Adrenal gland (tissue), 19 donors: Measurements from ENCODE around the gene FLRT3. TPM values are rescaled to one million over a fixed set of nuclear protein-coding genes. Genes with fewer than 3 reads are reported as not detected.

ENCODE experiments used
- DNase-seq, 7 donors: peaks; one replicate each; pipeline ENCODE4 v3.0.0-alpha.2; 2019 to 2020
- H3K27ac ChIP-seq, 5 donors: fragments of 200-600 bp; sonication (generic) in 4 of 5; 1 replicate in 3 of 5; 2 replicates in 2 of 5; pipeline versions ENCODE4 v1.5.1 to v1.8.0; 2016 to 2020; ENCODE audit warnings: mild to moderate bottlenecking in 1 of 5
- H3K27me3 ChIP-seq: fragments of 200-600 bp; 2 replicates; pipeline ENCODE4 v1.8.0; 2021
- H3K36me3 ChIP-seq, 2 donors: fragments of 200-600 bp; replicated peaks in 1 of 2; 1 replicate in 1 of 2; 2 replicates in 1 of 2; pipeline versions ENCODE4 v1.5.1 to v1.8.0; 2018 to 2022
- H3K4me1 ChIP-seq, 2 donors: fragments of 200-600 bp; replicated peaks in 1 of 2; 1 replicate in 1 of 2; 2 replicates in 1 of 2; pipeline versions ENCODE4 v1.5.1 to v1.8.0; 2018 to 2021
- H3K4me3 ChIP-seq, 4 donors: fragments of 200-600 bp; sonication (generic) in 3 of 4; one replicate each; pipeline ENCODE4 v1.5.1; 2016 to 2018
- H3K9me3 ChIP-seq, 3 donors: fragments of 200-600 bp; sonication (generic) in 1 of 3; replicated peaks in 1 of 3; 1 replicate in 2 of 3; 2 replicates in 1 of 3; pipeline versions ENCODE4 v1.5.1 to v1.8.0; 2016 to 2021
- POLR2A ChIP-seq, 2 donors: fragments of 450-650 bp; IDR thresholded peaks; one replicate each; pipeline ENCODE4 v1.6.1; 2017; ENCODE audit warnings: antibody characterized with exemption in 2 of 2, mild to moderate bottlenecking in 2 of 2, moderate library complexity in 1 of 2
- WGBS, 4 donors: extraction: QIAGEN DNeasy Blood & Tissue Kit in 2 of 4; methylation state at CpG; one replicate each; pipeline versions ENCODE4 v1.1.5 to v1.1.7; 2013 to 2017; 5-methylcytosine and 5-hydroxymethylcytosine counted together
- intact Hi-C, 2 donors: fragments of 100-400 bp; cut with DNase I; formaldehyde crosslinking; loops; one replicate each; pipeline versions ENCODE4 v1.14.1 to v1.15.0; 2022 to 2023
- long read RNA-seq, 10 donors: library from polyadenylated mRNA in 3 of 10; unstranded in 2 of 10; stranded (forward) in 1 of 10; transcript quantifications; one replicate each; pipeline ENCODE4 v2.0.0 and lab custom pipeline, GENCODE V29; 2021 to 2026
- polyA plus RNA-seq, 3 donors: library from polyadenylated mRNA; stranded (reverse); fragments of 200-250 nt in 2 of 3; fragments of 350-450 nt in 1 of 3; fragmentation: Illumina TruSeq in 1 of 3; extraction: RNeasy Lipid Tissue Mini Kit (QIAGEN cat#74804) in 1 of 3; gene quantifications; one replicate each; pipeline ENCODE4 v1.2.3, GENCODE V29; 2013 to 2014
- total RNA-seq, 9 donors: library from RNA; depleted of rRNA in 4 of 9; stranded (reverse); fragments of >200 nt in 4 of 9; fragments of 120-200 nt in 1 of 9; fragmentation: NEBNext Ultra II Directional in 1 of 9; extraction: Animal tissue kit (Norgen Biotek cat#: 25700) in 1 of 9; gene quantifications; one replicate each; pipeline versions ENCODE4 v1.1.0 to v1.2.4, GENCODE V29; 2013 to 2023
- TF ChIP-seq, protein P1 (sequence below), 6 experiments: fragments of 450-650 bp in 4 of 6; fragments of 200-600 bp in 2 of 6; sonication (generic) in 1 of 6; IDR thresholded peaks; 1 replicate in 5 of 6; 2 replicates in 1 of 6; pipeline versions ENCODE4 v1.5.1 to v1.8.0; 2016 to 2021; ENCODE audit warnings: antibody characterized with exemption in 6 of 6, mild to moderate bottlenecking in 2 of 6, moderate library complexity in 1 of 6
- donor health status: healthy with polysubstance abuse.
- donor health status: Bipolar disorder and iron deficiency.
- donor health status: DM: yes; HTN: yes; CAD: no.
- donor health status: DM: no; HTN: no; CAD: no.
- donor health status: DM: no; HTN: no; CAD: no.
- donor health status: DM: yes; HTN: yes; CAD: no.

Gene FLRT3
- 1 to 10 TPM in 5 of 9 donors, under 1 TPM in 4; 0.18 to 8.7 (median 1.0) TPM for total RNA-seq
- 1 to 10 TPM in 2 of 3 donors, under 1 TPM in 1; 0.51 to 9.2 (median 2.6) TPM for polyA plus RNA-seq
- long read RNA-seq, donor 1, result 0 reads
- long read RNA-seq, donor 2, result 0 reads
- long read RNA-seq, donor 3, result 0 reads
- long read RNA-seq, donor 4, result 0 reads
- long read RNA-seq, donor 5, full-length matches to known transcripts, result 2 of 2 reads
- long read RNA-seq, donor 5, partial matches to known transcripts, result 0 of 2 reads
- long read RNA-seq, donor 5, other reads (novel, unspliced or antisense), result 0 of 2 reads
- long read RNA-seq, donor 6, full-length matches to known transcripts, result 7 of 8 reads
- long read RNA-seq, donor 6, partial matches to known transcripts, result 0 of 8 reads
- long read RNA-seq, donor 6, other reads (novel, unspliced or antisense), result 1 of 8 reads
- long read RNA-seq, donor 7, full-length matches to known transcripts, result 1 of 1 reads
- long read RNA-seq, donor 7, partial matches to known transcripts, result 0 of 1 reads
- long read RNA-seq, donor 7, other reads (novel, unspliced or antisense), result 0 of 1 reads
- long read RNA-seq, donor 8, result 0 reads
- long read RNA-seq, donor 9, full-length matches to known transcripts, result 1 of 1 reads
- long read RNA-seq, donor 9, partial matches to known transcripts, result 0 of 1 reads
- long read RNA-seq, donor 9, other reads (novel, unspliced or antisense), result 0 of 1 reads
- long read RNA-seq, donor 10, full-length matches to known transcripts, result 1 of 1 reads
- long read RNA-seq, donor 10, partial matches to known transcripts, result 0 of 1 reads
- long read RNA-seq, donor 10, other reads (novel, unspliced or antisense), result 0 of 1 reads

DNA sequence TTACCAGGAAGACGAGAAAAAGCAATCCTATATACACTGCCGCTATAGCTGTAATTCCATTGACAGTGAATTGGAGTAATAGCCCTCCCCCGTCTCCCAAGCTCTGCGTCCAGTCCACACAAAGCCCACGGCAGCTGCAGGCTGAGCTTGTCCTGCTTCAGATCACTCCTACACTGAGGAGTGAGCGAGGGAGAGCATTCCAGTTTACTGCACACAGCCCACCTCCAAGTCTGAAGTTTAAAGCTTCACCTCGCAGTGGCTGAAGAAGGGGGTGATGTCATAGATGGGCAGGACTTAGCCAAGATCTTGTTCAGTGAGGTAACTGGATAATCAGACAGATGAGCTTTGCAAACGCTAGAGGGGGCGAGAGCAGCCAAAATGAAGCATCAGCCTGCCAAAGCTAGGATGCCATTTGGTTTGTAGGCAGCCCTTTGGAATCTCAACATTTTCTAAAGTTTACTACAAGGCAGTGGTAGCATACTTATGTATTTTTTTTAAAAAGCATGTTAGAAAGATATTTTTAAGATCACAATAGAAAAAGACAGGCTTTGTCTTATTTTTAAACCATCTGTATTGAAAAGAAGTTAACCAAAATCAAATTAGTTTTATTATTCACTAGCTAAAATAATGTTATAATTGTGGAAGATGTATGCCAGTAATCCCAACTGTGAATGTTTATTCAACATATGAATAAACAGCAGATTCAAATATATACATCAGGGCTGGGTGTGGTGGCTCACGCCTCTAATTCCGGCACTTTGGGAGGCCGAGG lies at the start of gene FLRT3:
FLRT3 (minus strand) TSS at position 213 of the 772 bp plus-strand sequence. CDS start 10,106 bp downstream, outside the sequence.
- WGBS, 4 donors, result 24 to 26% (median 25%) methylated on average over 12 of the region's 12 CpGs
- H3K9me3 ChIP-seq, result no peaks in the 10 kb centered on the region
- peaks cover 0 to 5% of the 10 kb centered on the region in 2 donors for H3K4me1 ChIP-seq
- intact Hi-C loops, result no loop called here
- no peaks in the 10 kb centered on the region for H3K36me3 ChIP-seq
- H3K27ac ChIP-seq, result peak within 1 kb of the TSS in 1 of 5 donors; percentile 43
- peak within 1 kb of the TSS in 2 of 4 donors; percentile 27 to 51 for H3K4me3 ChIP-seq
- H3K27me3 ChIP-seq, result no peaks in the 10 kb centered on the region
- DNase-seq, result peak; percentile 74 to 94 (median 81)
- TF ChIP-seq POLR2A (IDR thresholded peaks at IDR 0.05), result peak; percentile 59 to 78
- TF ChIP-seq, protein P1, sequence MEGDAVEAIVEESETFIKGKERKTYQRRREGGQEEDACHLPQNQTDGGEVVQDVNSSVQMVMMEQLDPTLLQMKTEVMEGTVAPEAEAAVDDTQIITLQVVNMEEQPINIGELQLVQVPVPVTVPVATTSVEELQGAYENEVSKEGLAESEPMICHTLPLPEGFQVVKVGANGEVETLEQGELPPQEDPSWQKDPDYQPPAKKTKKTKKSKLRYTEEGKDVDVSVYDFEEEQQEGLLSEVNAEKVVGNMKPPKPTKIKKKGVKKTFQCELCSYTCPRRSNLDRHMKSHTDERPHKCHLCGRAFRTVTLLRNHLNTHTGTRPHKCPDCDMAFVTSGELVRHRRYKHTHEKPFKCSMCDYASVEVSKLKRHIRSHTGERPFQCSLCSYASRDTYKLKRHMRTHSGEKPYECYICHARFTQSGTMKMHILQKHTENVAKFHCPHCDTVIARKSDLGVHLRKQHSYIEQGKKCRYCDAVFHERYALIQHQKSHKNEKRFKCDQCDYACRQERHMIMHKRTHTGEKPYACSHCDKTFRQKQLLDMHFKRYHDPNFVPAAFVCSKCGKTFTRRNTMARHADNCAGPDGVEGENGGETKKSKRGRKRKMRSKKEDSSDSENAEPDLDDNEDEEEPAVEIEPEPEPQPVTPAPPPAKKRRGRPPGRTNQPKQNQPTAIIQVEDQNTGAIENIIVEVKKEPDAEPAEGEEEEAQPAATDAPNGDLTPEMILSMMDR (IDR thresholded peaks at IDR 0.05), result peak; percentile 53 to 80 (median 74)

- Histone ChIP-seq H3K4me3 (no peak overlapping the region), H3K9me3 (no peaks in the 10 kb centered on the region), H3K4me1 (no peaks in the 10 kb centered on the region), H3K36me3 (no peaks in the 10 kb centered on the region), H3K27ac (no peak overlapping the region), H3K27me3 (no peaks in the 10 kb centered on the region)
- DNase-seq, result no peak
- 84 to 93% (median 88%) methylated on average over 4 of the region's 4 CpGs for WGBS, 4 donors
- TF ChIP-seq, protein P1 (IDR thresholded peaks at IDR 0.05), result no peak
- TF ChIP-seq POLR2A (IDR thresholded peaks at IDR 0.05), result no peak
- intact Hi-C loops, result no loop called here
Measured at GRCh38 chr20:14386726-14387125, 49.3 kb upstream of the FLRT3 start.

- no peaks in the 10 kb centered on the region for H3K27me3 ChIP-seq
- no peak for DNase-seq
- no peak overlapping the region for H3K27ac ChIP-seq
- intact Hi-C loops, result no loop called here
- H3K4me3 ChIP-seq, result no peak overlapping the region
- no peaks in the 10 kb centered on the region for H3K4me1 ChIP-seq
- TF ChIP-seq, protein P1 (IDR thresholded peaks at IDR 0.05), result no peak
- no peak for TF ChIP-seq POLR2A (IDR thresholded peaks at IDR 0.05)
- H3K36me3 ChIP-seq, result no peaks in the 10 kb centered on the region
- WGBS, 4 donors, result 78 to 86% (median 83%) methylated on average over 2 of the region's 2 CpGs
- H3K9me3 ChIP-seq, result no peaks in the 10 kb centered on the region
Measured at GRCh38 chr20:14385176-14385740, 47.8 kb upstream of the FLRT3 start.
